GM12878 (cell line): ENCODE measurements around the gene LST1. TPM values are rescaled to one million over a fixed set of nuclear protein-coding genes. Genes with fewer than 3 reads are reported as not detected.

Experiments used
- ASH2L ChIP-seq: fragments of 300-600, 200-600 bp; sonication (generic); IDR thresholded peaks from 2 replicates; pipeline ENCODE4 v1.6.1; 2017; ENCODE audit warnings: low read depth, mild to moderate bottlenecking, borderline replicate concordance
- CEBPB ChIP-seq, 2 experiments: fragments of 150-350 bp in 1 of 2; IDR thresholded peaks; 2 replicates each; pipeline ENCODE4 v1.6.1; 2012 to 2014; ENCODE audit warnings: low read depth in 2 of 2, low read length in 2 of 2, borderline replicate concordance in 1 of 2, inconsistent platforms in 1 of 2
- CUX1 ChIP-seq: IDR thresholded peaks from 2 replicates; pipeline ENCODE4 v1.6.1; 2012; ENCODE audit warnings: improper control_type of control experiment, low read depth, low read length; ENCODE audit not compliant: insufficient replicate concordance
- IKZF1 ChIP-seq: fragments of 450-650 bp; conservative IDR thresholded peaks from 2 replicates; pipeline ENCODE4 v1.6.1; 2017; ENCODE audit warnings: antibody characterized with exemption, mild to moderate bottlenecking
- MYB ChIP-seq: fragments of 150-350 bp; IDR thresholded peaks from 2 replicates; pipeline ENCODE4 v1.6.1; 2014; ENCODE audit warnings: mild to moderate bottlenecking, low read depth, low read length, borderline replicate concordance
- NR2C1 ChIP-seq: fragments of 450-650 bp; IDR thresholded peaks from 2 replicates; pipeline ENCODE4 v1.6.1; 2017; ENCODE audit warnings: antibody characterized with exemption, mild to moderate bottlenecking, moderate library complexity
- PAX8 ChIP-seq: fragments of 450-650 bp; IDR thresholded peaks from 2 replicates; pipeline ENCODE4 v1.6.1; 2017; ENCODE audit warnings: mild to moderate bottlenecking, moderate library complexity
- RCOR1 ChIP-seq: conservative IDR thresholded peaks from 2 replicates; pipeline ENCODE4 v1.6.1; 2012; ENCODE audit warnings: low read depth, low read length, improper control_type of control experiment
- ZZZ3 ChIP-seq: IDR thresholded peaks from 2 replicates; pipeline ENCODE4 v1.6.1; 2011; ENCODE audit warnings: low read depth; ENCODE audit not compliant: control insufficient read depth, insufficient read length
- polyA plus RNA-seq, 11 experiments: library from polyadenylated mRNA; depleted of rRNA in 4 of 11; unstranded in 6 of 11; stranded (reverse) in 5 of 11; fragments of >200 nt; fragmentation: Nextera tagmentation in 4 of 11; fragmentation: Illumina TruSeq in 1 of 11; extraction: Ambion mirVana in 4 of 11; extraction: Trizol in 1 of 11; gene quantifications; 1 replicate in 1 of 11; 2 replicates in 10 of 11; pipeline versions ENCODE4 v1.2.1 to v1.2.3, GENCODE V29; 2011 to 2016; ENCODE audit warnings: inconsistent platforms in 2 of 11, missing spikeins in 2 of 11, low read depth in 1 of 11
- total RNA-seq, 4 experiments: library from RNA; depleted of rRNA in 3 of 4; stranded (reverse); fragments of >200 nt in 3 of 4; fragmentation: Illumina TruSeq in 1 of 4; extraction: Trizol in 1 of 4; gene quantifications; 2 replicates each; pipeline versions ENCODE4 v1.2.1 to v1.2.3, GENCODE V29; 2013 to 2021
- TF ChIP-seq, protein P1 (sequence below): fragments of 150-350 bp; IDR thresholded peaks from 2 replicates; pipeline ENCODE4 v1.6.1; 2014; ENCODE audit warnings: mild to moderate bottlenecking, low read depth, low read length
- TF ChIP-seq, protein P2 (sequence below): fragments of 150-350 bp; IDR thresholded peaks from 2 replicates; pipeline ENCODE4 v1.6.1; 2016; ENCODE audit warnings: low read depth, low read length
- TF ChIP-seq, protein P3 (sequence below): IDR thresholded peaks from 2 replicates; pipeline ENCODE4 v1.6.1; 2011; ENCODE audit warnings: low read depth, low read length, improper control_type of control experiment, borderline replicate concordance
- TF ChIP-seq, protein P4 (sequence below): fragments of 450-650 bp; IDR thresholded peaks from 2 replicates; pipeline ENCODE4 v1.6.1; 2014; ENCODE audit warnings: mild to moderate bottlenecking

LST1 gene
- total and polyA plus RNA-seq, 10 of the 15 experiments (the other 5 are each of a cell fraction or from before 2014, with no cell fraction given), result 4.1 to 35.5 (median 16.4) TPM

GRCh38 chr6:31541658-31542521, 44.2 kb upstream of the LST1 start, which contains the start of gene DDX39B (continued):
- TF ChIP-seq, protein P1, sequence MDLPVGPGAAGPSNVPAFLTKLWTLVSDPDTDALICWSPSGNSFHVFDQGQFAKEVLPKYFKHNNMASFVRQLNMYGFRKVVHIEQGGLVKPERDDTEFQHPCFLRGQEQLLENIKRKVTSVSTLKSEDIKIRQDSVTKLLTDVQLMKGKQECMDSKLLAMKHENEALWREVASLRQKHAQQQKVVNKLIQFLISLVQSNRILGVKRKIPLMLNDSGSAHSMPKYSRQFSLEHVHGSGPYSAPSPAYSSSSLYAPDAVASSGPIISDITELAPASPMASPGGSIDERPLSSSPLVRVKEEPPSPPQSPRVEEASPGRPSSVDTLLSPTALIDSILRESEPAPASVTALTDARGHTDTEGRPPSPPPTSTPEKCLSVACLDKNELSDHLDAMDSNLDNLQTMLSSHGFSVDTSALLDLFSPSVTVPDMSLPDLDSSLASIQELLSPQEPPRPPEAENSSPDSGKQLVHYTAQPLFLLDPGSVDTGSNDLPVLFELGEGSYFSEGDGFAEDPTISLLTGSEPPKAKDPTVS, result no peak
- TF ChIP-seq, protein P2, sequence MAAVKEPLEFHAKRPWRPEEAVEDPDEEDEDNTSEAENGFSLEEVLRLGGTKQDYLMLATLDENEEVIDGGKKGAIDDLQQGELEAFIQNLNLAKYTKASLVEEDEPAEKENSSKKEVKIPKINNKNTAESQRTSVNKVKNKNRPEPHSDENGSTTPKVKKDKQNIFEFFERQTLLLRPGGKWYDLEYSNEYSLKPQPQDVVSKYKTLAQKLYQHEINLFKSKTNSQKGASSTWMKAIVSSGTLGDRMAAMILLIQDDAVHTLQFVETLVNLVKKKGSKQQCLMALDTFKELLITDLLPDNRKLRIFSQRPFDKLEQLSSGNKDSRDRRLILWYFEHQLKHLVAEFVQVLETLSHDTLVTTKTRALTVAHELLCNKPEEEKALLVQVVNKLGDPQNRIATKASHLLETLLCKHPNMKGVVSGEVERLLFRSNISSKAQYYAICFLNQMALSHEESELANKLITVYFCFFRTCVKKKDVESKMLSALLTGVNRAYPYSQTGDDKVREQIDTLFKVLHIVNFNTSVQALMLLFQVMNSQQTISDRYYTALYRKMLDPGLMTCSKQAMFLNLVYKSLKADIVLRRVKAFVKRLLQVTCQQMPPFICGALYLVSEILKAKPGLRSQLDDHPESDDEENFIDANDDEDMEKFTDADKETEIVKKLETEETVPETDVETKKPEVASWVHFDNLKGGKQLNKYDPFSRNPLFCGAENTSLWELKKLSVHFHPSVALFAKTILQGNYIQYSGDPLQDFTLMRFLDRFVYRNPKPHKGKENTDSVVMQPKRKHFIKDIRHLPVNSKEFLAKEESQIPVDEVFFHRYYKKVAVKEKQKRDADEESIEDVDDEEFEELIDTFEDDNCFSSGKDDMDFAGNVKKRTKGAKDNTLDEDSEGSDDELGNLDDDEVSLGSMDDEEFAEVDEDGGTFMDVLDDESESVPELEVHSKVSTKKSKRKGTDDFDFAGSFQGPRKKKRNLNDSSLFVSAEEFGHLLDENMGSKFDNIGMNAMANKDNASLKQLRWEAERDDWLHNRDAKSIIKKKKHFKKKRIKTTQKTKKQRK, result no peak
- peak; percentile 61 for TF ChIP-seq NR2C1
- TF ChIP-seq, protein P3, sequence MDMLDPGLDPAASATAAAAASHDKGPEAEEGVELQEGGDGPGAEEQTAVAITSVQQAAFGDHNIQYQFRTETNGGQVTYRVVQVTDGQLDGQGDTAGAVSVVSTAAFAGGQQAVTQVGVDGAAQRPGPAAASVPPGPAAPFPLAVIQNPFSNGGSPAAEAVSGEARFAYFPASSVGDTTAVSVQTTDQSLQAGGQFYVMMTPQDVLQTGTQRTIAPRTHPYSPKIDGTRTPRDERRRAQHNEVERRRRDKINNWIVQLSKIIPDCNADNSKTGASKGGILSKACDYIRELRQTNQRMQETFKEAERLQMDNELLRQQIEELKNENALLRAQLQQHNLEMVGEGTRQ, result no peak; the same call in 1 of the 2 replicates
- TF ChIP-seq IKZF1, result peak; percentile 87
- TF ChIP-seq MYB, result peak; percentile 97
- TF ChIP-seq, protein P4, sequence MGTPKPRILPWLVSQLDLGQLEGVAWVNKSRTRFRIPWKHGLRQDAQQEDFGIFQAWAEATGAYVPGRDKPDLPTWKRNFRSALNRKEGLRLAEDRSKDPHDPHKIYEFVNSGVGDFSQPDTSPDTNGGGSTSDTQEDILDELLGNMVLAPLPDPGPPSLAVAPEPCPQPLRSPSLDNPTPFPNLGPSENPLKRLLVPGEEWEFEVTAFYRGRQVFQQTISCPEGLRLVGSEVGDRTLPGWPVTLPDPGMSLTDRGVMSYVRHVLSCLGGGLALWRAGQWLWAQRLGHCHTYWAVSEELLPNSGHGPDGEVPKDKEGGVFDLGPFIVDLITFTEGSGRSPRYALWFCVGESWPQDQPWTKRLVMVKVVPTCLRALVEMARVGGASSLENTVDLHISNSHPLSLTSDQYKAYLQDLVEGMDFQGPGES, result peak; percentile 54; the same call in 1 of the 2 replicates
- peak; percentile 98 for TF ChIP-seq PAX8
- peak; percentile 90; the same call in 1 of the 2 replicates for TF ChIP-seq ASH2L
- TF ChIP-seq ZZZ3, result peak; percentile 94
- no peak for TF ChIP-seq CUX1
- peak; percentile 55; the same call in 1 of the 2 replicates for TF ChIP-seq RCOR1
- no peak for TF ChIP-seq CEBPB (IDR thresholded peaks at IDR 0.05; ENCODE audit: borderline replicate concordance in 1 of 2, low read depth in 2 of 2, low read length in 2 of 2)
